ENCODE measurements around the gene RPS14. TPM values are rescaled to one million over a fixed set of nuclear protein-coding genes. Genes with fewer than 3 reads are reported as not detected.
A peak's percentile ranks its signal among the peaks of the same experiment; 100 is the strongest.

RPS14 gene
- total and polyA plus RNA-seq, 10 of the 15 experiments (the other 5 are each of a cell fraction or from before 2014, with no cell fraction given) = 2,295 to 4,047 (median 2,787) TPM

DNA sequence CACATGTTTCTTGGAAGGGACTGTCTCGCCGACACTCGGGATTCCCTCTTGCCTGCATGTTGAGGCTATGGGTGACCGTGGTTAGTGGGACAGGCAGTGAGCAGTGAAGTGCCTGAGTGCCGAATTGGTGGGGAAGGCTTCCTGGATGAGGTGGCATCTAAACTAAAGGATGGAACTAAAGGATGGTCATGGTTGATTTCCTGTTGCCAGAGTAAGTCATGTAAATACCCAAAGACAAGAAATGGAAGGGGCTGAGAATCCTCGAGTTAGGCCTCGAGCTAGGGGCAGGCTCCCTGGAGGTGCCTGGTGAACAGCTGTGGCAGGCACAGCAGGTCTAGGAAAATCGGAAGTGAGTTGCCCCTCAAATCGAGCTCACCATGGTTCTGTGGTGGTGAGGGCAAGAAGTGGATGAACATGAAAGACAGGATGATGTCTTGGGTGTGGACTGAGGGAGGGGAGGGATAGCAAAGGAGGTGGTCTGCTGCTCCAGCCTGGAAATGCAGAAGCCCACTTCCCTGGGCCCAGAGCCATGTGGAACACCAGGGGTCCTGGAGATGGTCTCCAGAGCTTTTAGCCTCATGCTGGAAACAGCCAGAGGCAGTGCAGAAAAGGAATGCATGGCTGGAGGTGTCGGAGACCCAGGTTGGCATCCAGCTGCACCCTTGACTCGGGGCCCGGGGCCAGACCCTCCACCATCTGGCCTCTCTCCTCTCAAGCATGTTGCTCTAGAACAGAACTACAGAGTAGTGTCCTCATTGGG lies 49.0 kb downstream of the RPS14 start:
- no peak overlapping the region for H3K4me2 ChIP-seq (ENCODE audit: control insufficient read depth, insufficient read depth)
- in situ Hi-C loops (cut with MboI) (no loop called here), intact Hi-C loops (cut with micrococcal nuclease; ENCODE audit: unreplicated experiment) (no loop called here)
- H3K9me3 ChIP-seq (replicated peaks; ENCODE audit: control insufficient read depth, insufficient read depth, low read length) = no peaks in the 10 kb centered on the region
- BruUV-seq (replicated peaks) = no TSS peak
- no peak overlapping the region for H3K27ac ChIP-seq (ENCODE audit: control insufficient read depth, insufficient read depth)
- H3K4me1 ChIP-seq (ENCODE audit: control insufficient read depth, insufficient read depth, low read length) = no peaks in the 10 kb centered on the region; the same call in 1 of the 2 replicates
- H3K9ac ChIP-seq (ENCODE audit: control insufficient read depth, insufficient read depth, low read length) = no peak overlapping the region
- H3K4me3 ChIP-seq = no peak overlapping the region
- peaks cover 2% of the 10 kb centered on the region for H3K79me2 ChIP-seq (ENCODE audit: control insufficient read depth, insufficient read depth, low read length)
- ATAC-seq (peak; percentile 2), FAIRE-seq (peak; percentile 56), DNase-seq (ENCODE audit: low read depth, low spot score) (no peak)
- ChIA-PET POLR2A (interaction anchor here (0.5 to 4.9 kb wide), 9 partner anchors 10 to 128 kb away, joined by 3 to 39 read pairs (median 4); partner anchors contain the start of gene CD74), SMC1A (ENCODE audit: uncharacterized antibody, unreplicated experiment) (interaction anchor here (0.9 to 8.1 kb wide), 6 partner anchors 10 to 49 kb away, joined by 3 to 127 read pairs (median 8); partner anchors contain the start of gene CD74), RAD21 (ENCODE audit: unreplicated experiment) (interaction anchor here (0.5 to 8.6 kb wide), 7 partner anchors 10 to 140 kb away, joined by 3 to 115 read pairs (median 3); partner anchors contain the start of gene CD74), CTCF (interaction anchor here (0.6 to 14.0 kb wide), 9 partner anchors 10 to 92 kb away, joined by 3 to 274 read pairs (median 7); partner anchors contain the start of gene CD74)
- 30% methylated on average over 12 of the region's 12 CpGs for WGBS (ENCODE audit: insufficient coverage, insufficient replicate concordance, low lambda C conversion rate, missing lambda C conversion rate)
- peaks cover 46 to 50% of the 10 kb centered on the region in 2 experiments for H3K36me3 ChIP-seq (ENCODE audit: control insufficient read depth in 2 of 2, insufficient read depth in 2 of 2, low read length in 1 of 2)
- no peak overlapping the region for H2AFZ ChIP-seq (ENCODE audit: control insufficient read depth, low read depth, low read length)
- no peaks in the 10 kb centered on the region for H3K27me3 ChIP-seq (replicated peaks in 1 of 2; ENCODE audit: control insufficient read depth in 2 of 2, insufficient read depth in 2 of 2, low read length in 1 of 2)
- peaks cover 34% of the 10 kb centered on the region for H4K20me1 ChIP-seq (ENCODE audit: control insufficient read depth, insufficient read depth)
- TF ChIP-seq MYB (IDR thresholded peaks at IDR 0.05; ENCODE audit: borderline replicate concordance, low read depth, low read length) = no peak
- no peak for TF ChIP-seq CBX5 (IDR thresholded peaks at IDR 0.05; ENCODE audit: low read depth)
- TF ChIP-seq NR2C1 (IDR thresholded peaks at IDR 0.05) = no peak
- TF ChIP-seq, protein P1, sequence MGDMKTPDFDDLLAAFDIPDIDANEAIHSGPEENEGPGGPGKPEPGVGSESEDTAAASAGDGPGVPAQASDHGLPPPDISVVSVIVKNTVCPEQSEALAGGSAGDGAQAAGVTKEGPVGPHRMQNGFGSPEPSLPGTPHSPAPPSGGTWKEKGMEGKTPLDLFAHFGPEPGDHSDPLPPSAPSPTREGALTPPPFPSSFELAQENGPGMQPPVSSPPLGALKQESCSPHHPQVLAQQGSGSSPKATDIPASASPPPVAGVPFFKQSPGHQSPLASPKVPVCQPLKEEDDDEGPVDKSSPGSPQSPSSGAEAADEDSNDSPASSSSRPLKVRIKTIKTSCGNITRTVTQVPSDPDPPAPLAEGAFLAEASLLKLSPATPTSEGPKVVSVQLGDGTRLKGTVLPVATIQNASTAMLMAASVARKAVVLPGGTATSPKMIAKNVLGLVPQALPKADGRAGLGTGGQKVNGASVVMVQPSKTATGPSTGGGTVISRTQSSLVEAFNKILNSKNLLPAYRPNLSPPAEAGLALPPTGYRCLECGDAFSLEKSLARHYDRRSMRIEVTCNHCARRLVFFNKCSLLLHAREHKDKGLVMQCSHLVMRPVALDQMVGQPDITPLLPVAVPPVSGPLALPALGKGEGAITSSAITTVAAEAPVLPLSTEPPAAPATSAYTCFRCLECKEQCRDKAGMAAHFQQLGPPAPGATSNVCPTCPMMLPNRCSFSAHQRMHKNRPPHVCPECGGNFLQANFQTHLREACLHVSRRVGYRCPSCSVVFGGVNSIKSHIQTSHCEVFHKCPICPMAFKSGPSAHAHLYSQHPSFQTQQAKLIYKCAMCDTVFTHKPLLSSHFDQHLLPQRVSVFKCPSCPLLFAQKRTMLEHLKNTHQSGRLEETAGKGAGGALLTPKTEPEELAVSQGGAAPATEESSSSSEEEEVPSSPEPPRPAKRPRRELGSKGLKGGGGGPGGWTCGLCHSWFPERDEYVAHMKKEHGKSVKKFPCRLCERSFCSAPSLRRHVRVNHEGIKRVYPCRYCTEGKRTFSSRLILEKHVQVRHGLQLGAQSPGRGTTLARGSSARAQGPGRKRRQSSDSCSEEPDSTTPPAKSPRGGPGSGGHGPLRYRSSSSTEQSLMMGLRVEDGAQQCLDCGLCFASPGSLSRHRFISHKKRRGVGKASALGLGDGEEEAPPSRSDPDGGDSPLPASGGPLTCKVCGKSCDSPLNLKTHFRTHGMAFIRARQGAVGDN (IDR thresholded peaks at IDR 0.05) = no peak
- no peak for TF ChIP-seq ZBTB40 (IDR thresholded peaks at IDR 0.05; ENCODE audit: borderline replicate concordance)
- no peak for TF ChIP-seq SIN3A (IDR thresholded peaks at IDR 0.05; ENCODE audit: low read depth, low read length)
- TF ChIP-seq ZNF24 (IDR thresholded peaks at IDR 0.05) = no peak
- peak; percentile 59 for TF ChIP-seq E2F8 (IDR thresholded peaks at IDR 0.05; ENCODE audit: low read depth, partially characterized antibody)
- no peak for TF ChIP-seq KDM1A (IDR thresholded peaks at IDR 0.05; ENCODE audit: borderline replicate concordance)
- TF ChIP-seq GATAD2B (conservative IDR thresholded peaks at IDR 0.05; ENCODE audit: low read depth) = no peak
- TF ChIP-seq ZBED1 (IDR thresholded peaks at IDR 0.05; ENCODE audit: borderline replicate concordance) = peak; percentile 89

All from GM12878 (cell line).